GM21447 (cell line): Measurements from ENCODE around the gene PKIG.

Experiments
- ATAC-seq: cut with Tn5 transposase; IDR thresholded peaks from one replicate; pipeline ENCODE4 v1.9.1; 2021; ENCODE audit not compliant: unreplicated experiment

The PKIG gene

DNA sequence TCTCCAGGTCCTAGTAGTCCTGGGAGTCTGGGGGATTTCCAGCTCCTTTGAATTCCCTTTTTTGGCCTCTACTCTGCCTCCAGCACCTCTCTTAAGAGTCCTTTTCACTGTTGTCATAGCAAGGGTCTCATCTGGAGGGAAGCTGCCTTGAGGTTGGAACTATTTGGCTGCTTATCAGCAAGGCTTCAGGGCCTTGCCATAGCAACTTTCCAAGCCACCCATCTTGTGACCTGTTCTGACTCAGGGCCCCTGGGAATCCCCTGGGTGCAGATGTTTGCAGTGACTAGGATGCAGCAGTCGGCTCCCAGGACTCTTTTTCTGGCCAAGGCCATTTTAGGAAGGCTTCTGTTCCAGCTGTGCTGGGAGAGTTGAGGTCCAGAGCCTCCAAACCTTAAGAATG is 12.4 kb downstream of the PKIG start:
- no peak for ATAC-seq

DNA sequence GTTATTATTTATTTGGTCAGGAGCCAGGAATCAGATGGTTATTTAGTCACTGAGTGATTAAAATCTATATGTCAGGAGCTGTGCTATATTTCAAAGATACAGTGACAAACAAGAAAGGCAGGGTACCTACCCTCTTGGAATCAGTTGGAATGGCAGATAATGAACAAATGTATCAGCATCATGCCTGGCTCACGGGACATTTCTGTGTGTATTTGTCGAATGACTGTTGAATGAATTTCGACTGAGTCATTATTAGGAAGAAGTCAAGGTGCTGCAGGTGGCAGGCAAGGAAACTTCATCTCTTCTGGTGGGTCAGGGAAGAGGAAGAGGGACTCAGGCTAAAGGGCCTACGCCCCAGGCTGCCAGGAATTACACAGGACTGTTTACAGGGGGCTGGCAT is 13.6 kb downstream of the PKIG start:
- ATAC-seq, result no peak

DNA sequence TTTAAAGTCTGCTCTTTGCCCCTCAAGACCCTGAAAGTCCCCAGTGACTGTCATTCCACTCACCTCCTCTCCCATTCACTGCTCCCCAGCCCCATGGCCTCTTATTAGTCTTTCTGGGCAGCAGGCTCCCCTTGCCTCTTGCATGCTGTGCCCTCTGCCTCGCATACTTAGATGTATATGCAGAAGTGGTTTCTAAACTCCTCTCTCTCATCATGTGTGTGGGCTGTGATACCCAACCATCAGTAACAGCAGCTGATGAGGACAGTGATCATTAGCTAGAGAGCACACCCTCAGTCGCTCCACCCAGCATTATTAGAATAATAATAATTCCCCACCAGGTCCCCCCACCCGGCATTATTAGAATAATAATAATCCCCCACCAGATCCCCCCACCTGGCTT is 14.5 kb downstream of the PKIG start:
- ATAC-seq, result no peak

DNA sequence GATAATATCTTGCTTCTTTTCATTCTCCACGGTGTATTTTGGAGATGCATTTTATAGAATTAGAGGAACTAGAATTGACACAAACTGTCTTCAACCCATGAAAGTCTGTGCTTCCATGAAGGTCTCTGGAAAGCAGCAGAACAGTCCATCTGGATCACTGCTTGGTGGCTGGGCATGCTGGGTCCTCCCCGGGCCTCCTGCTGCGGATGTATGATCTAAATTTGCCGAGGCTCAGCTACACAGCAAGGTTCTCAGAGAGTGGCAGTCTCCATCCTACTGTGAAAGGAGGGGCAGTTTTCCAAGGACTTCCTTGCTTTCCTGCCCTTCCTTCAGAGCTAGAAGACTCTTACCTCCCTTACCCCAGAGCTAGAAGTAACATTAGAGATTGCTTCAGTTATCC is 15.1 kb downstream of the PKIG start:
- no peak for ATAC-seq

DNA sequence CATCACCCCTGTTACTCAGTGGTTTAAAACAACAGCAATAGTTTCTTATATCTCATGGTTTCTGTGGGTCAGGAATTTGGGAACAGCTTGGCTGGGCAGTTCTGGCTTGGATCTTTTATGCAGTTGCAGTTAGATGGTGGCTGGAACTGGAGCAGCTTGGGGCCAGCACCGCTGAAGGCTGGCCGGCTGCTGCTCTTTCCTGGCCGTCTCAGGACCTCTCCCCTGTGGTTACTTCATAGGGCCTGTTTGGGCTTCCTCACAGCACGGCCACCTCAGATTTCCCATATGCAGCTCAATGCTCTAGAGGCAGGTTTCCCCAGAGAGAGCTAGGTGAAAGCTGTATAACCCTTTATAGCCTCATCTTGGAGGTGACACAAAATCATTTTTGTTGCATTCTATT is 15.6 kb downstream of the PKIG start:
- no peak for ATAC-seq

DNA sequence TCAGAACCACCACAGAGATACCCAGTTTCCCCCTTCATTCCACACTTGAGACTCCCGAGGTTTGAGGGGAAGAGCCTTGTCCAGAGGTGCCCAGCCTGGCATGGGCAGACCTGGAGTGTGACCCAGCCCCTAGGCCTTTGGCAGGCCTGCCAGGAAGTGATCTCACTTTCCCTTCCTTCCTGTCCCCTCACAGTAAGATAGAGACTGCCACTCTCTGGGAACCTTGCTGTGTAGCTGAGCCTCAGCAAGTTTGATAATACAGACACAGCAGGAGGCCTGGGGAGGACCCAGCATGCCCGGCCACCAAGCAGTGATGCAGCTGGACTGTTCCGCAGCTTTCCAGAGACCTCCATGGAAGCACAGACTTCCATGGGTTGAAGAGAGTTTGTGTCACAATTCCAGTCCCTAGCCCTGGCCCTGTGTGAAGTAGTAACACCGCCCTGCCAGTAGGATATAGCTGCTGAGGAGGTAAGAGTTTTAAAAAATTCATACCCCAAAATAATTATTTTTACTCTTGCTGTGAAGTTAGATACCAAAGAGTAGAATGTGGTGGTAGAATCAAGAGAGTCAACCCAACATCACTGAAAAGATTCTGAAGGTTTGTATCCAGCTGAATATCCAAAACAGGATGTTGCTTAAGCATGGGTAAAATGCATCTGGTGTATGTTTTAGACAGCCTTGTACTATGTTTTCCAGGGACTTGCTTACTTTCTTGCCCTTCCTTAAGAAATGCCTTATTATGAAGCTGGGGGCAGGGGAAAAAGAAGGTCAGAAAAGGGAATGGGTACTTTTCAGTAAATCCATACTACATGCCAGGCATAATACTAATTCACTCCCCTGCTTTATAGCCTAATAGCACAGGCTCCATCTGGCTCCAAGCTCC is 16.3 kb downstream of the PKIG start:
- ATAC-seq, result peak; percentile 68

- no peak for ATAC-seq
Observed at GRCh38 chr20:44599715-44600114, 17.3 kb downstream of the PKIG start.

DNA sequence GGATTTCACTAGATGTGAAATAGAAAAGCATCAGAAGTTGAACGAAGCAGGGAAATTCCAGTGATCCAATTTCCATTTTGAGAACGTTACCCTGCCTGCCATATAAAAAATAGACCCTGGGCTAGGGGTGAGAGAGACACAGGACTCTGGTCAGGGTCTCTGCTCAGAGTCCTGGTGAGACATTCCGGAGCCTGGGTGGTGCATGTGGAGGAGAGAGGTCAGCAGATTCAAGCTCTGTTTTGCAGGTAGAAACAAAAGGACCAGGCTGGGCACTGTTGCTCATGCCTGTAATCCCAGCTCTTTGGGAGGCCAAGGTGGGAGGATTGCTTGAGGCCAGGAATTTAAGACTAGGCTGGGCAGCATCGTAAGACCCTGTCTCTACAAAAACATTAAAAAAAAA is 17.9 kb downstream of the PKIG start:
- ATAC-seq, result no peak

GRCh38 chr20:44600758-44601201 is 18.4 kb downstream of the PKIG start:
- ATAC-seq, result no peak

DNA sequence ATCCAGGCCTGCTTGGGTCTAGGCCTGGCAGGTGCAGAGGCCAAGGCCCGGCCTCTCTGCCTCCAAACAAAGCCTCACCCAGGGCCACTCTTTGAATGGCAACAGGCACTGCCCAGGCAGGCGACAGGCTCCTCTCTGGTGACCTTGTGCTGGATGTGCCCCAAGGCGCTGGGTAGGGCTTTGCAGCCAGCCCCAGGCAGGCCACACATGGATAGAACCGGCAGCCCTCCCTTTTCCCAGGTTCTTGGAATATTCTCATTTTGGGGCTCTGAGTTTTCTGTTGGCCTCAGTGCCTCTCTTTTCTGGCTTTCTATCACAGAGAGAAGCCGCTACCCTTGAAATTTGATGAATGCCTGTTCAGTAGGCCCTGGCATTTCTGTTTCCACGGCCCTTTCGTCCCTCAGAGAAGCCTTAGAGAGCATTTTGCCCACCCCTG is 18.9 kb downstream of the PKIG start:
- ATAC-seq, result no peak

- no peak for ATAC-seq
Observed at GRCh38 chr20:44601801-44602204, 19.4 kb downstream of the PKIG start.

DNA sequence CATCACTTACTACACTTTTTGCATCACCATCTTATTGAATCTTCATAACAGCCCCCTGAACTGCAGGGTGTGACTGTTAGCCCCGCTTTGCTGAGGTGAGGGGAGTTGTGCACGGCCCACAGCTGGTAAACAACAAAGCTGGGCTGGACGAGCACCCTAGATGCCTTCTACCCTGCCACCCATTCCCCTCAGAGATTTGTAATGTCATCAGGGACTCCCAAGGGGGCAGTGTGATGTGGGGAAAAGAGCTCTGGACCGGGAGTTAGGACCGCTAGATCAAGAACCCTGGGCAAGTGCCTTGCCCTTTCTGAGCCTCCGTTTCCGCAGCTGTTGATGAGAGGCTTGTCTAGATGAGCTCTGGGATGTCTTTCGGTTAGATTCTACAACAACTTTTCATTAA is 20.9 kb downstream of the PKIG start:
- no peak for ATAC-seq

DNA sequence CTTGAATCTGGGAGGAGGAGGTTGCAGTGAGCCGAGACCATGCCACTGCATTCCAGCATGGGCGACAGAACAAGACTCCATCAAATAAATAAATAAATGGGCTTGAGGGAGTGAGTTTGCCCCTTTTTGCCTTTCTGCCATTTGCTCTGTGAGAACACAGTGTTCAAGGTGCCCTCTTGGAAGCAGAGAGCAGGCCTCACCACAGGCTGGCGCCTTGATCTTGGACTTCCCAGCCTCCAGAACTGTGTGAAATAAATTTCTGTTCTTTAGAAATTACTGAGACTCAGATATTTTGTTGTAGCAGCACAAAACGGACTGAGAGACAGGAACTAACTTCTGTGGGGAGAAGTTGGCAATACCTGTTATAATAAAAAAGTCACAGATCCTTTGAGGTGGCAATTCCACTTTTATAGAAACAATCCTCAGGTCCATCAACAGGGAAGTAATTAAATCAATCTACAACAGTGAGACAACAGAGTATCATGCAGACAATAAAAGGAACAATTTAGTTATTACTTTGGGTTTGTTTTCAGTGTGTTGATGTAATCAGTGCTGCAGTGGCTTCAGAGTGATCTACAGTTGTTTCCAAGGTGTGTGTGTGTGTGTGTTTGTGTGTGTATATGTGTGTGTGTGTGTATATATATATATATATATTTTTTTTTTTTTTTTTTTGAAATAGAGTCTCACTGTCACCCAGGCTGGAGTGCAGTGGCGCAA is 24.5 kb downstream of the PKIG start:
- no peak for ATAC-seq

GRCh38 chr20:44609006-44609515 is 26.7 kb downstream of the PKIG start:
- ATAC-seq, result no peak

- ATAC-seq, result peak; percentile 88
Observed at GRCh38 chr20:44609516-44610312, 27.3 kb downstream of the PKIG start.

DNA sequence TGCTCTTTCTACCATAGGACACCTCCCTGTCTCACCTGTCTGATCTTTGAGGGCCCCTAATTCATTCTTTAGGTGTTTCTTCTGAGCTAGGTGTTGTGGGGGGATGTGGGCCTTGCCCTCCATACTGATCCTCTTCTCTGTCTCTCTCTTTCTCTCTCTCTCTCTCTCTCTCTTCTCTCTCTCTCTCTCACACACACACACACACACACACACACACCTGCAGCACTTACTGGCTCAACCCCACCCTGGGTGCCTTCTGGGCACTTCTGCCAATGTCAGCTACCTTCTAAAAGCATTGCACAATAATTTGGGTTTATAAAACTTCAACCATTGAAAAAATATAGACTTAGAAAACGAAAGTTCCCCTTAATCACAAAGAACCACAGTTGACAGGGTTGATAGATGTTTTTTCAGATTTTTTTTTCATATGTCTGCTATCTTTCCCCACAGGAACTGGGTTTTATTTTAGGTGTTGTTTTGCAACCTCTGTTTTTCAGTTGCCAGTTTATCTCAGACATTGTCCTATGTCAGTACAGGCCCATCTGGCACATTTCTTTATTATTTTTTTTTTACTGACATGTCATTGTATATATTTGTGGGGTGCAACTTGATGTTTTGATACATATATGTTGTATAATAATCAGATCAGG is 28.1 kb downstream of the PKIG start:
- no peak for ATAC-seq

DNA sequence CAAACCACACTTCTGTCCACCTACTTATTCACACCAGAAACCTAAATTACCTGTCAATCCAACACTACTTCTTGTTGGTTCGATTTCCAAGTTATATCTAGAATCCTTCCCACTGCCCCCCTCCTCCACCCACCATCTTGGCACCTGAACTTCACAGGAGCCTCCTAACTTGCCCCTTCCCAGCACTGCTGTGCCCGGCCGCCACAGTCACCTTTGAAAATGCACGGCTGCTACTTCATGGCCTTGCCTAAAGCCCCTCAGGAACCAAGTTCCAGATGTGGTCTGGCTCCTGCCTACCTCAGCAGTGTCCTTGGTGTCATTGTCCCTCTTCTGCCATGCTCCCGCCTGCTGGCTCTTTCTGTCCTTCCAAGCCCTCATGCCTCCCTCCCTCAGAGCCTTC is 31.2 kb downstream of the PKIG start:
- ATAC-seq, result no peak

DNA sequence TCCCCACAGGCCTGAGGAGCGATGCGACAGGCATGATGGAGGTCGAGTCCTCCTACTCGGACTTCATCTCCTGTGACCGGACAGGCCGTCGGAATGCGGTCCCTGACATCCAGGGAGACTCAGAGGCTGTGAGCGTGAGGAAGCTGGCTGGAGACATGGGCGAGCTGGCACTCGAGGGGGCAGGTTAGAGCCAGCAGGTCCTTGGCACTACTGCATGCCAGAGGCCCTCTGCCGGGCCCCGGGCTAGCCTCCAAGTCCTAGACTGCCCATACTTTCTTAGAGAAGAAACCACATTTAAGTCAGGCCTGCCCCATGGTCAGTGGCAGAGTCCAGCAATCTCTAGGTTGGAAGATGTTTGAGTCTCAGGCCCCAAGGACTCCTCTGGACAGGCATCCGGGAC is 32.1 kb downstream of the PKIG start:
- ATAC-seq, result no peak

- no peak for ATAC-seq
Observed at GRCh38 chr20:44615169-44615791, 32.9 kb downstream of the PKIG start.

DNA sequence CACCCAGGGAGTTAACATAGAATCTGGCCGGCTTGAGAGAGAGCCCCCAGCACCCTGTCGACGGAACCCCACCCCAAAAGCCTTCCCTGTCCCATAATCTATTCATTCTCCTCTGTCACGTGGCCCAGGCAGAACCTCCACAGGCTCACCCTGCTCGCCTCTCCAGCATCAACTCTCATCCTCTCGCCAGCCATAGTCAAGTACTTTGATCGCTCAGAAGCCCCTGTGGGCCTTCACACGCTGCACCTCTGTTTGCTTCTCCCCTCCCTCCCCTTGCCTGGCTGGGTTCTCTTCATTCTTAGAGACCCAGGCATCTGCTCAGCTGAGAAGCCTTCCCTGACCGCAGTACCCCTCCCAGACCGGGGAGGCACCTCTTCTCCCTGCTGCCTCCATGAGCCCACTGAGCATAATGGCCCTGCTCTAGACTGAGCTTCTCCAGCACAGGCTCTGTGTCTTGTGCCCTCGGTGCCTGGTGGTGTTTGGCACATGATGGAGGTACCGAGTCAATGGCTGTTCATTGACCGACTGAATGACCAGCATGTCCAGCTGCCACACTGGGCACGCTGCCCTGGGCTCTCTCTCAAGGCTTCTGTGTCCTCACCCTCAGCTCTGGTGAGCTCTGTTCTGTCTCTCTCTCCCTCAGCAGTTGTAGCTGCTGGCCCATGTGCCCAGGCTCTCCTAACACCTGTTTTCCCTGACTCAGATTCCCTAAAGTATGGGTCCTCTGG is 33.7 kb downstream of the PKIG start:
- no peak for ATAC-seq
